Mesendoderm (in vitro differentiated cells): ENCODE results near the gene TBXAS1.

ENCODE experiments used
- DNase-seq: peaks from one replicate; pipeline ENCODE4 v3.0.0; 2013
- H2AK5ac ChIP-seq: 2 replicates; pipeline ENCODE4 v1.6.1; 2013; ENCODE audit warnings: low read length, inconsistent platforms
- H2BK120ac ChIP-seq: 2 replicates; pipeline ENCODE4 v1.6.1; 2013; ENCODE audit warnings: low read depth, mild to moderate bottlenecking, low read length, moderate library complexity, mixed read lengths
- H2BK15ac ChIP-seq: replicated peaks from 2 replicates; pipeline ENCODE4 v1.6.1; 2013; ENCODE audit warnings: low read depth, mild to moderate bottlenecking, moderate library complexity
- H2BK5ac ChIP-seq: 2 replicates; pipeline ENCODE4 v1.6.1; 2013; ENCODE audit warnings: low read length, inconsistent platforms
- H3K18ac ChIP-seq: 2 replicates; pipeline ENCODE4 v1.6.1; 2013; ENCODE audit warnings: mild to moderate bottlenecking, low read length, mixed read lengths
- H3K23ac ChIP-seq: one replicate; pipeline ENCODE4 v1.6.1; 2013; ENCODE audit warnings: low read length
- H3K27ac ChIP-seq: 2 replicates; pipeline ENCODE4 v1.5.1; 2013; ENCODE audit warnings: low read depth, mild to moderate bottlenecking, inconsistent platforms, low read length, moderate library complexity
- H3K27me3 ChIP-seq: 2 replicates; pipeline ENCODE4 v1.6.1; 2013; ENCODE audit warnings: low read length, control low read depth, mild to moderate bottlenecking, inconsistent platforms; ENCODE audit not compliant: insufficient read depth, poor library complexity
- H3K36me3 ChIP-seq: 2 replicates; pipeline ENCODE4 v1.6.1; 2013; ENCODE audit warnings: low read length, inconsistent platforms; ENCODE audit not compliant: control insufficient read depth, insufficient read depth
- H3K4ac ChIP-seq: one replicate; pipeline ENCODE4 v1.6.1; 2013; ENCODE audit warnings: low read depth, mild to moderate bottlenecking, low read length, moderate library complexity
- H3K4me1 ChIP-seq: 2 replicates; pipeline ENCODE4 v1.6.1; 2013; ENCODE audit warnings: low read depth, low read length, inconsistent platforms; ENCODE audit not compliant: control insufficient read depth
- H3K4me2 ChIP-seq: 2 replicates; pipeline ENCODE4 v1.6.1; 2013; ENCODE audit warnings: low read length
- H3K4me3 ChIP-seq: 2 replicates; pipeline ENCODE4 v1.5.1; 2013; ENCODE audit warnings: mild to moderate bottlenecking, low read length
- H3K56ac ChIP-seq: one replicate; pipeline ENCODE4 v1.6.1; 2013; ENCODE audit warnings: low read length
- H3K79me1 ChIP-seq: 2 replicates; pipeline ENCODE4 v1.6.1; 2013; ENCODE audit warnings: low read length, inconsistent platforms
- H3K79me2 ChIP-seq: 2 replicates; pipeline ENCODE4 v1.6.1; 2013; ENCODE audit warnings: mild to moderate bottlenecking, low read length; ENCODE audit not compliant: control insufficient read depth, insufficient read depth
- H3K9ac ChIP-seq: 2 replicates; pipeline ENCODE4 v1.6.1; 2013; ENCODE audit warnings: low read length, inconsistent platforms
- H4K5ac ChIP-seq: one replicate; pipeline ENCODE4 v1.6.1; 2013; ENCODE audit warnings: low read length
- H4K8ac ChIP-seq: one replicate; pipeline ENCODE4 v1.6.1; 2013; ENCODE audit warnings: low read depth, mild to moderate bottlenecking, control low read depth, low read length, moderate library complexity
- WGBS: extraction: QIAGEN DNeasy Blood & Tissue Kit; methylation state at CpG from one replicate; pipeline ENCODE4 v1.1.7; 2013; ENCODE audit warnings: low lambda C conversion rate, missing lambda C conversion rate; ENCODE audit not compliant: insufficient coverage; ENCODE audit errors: extremely low coverage; 5-methylcytosine and 5-hydroxymethylcytosine counted together

Gene TBXAS1

GRCh38 chr7:139984642-139985539 is 155.8 kb downstream of the TBXAS1 start:
- Histone ChIP-seq H3K4me1 (no peaks in the 10 kb centered on the region), H3K36me3 (no peaks in the 10 kb centered on the region), H4K8ac (no peak overlapping the region), H3K79me2 (no peaks in the 10 kb centered on the region), H3K9ac (no peak overlapping the region), H3K4me2 (no peak overlapping the region), H2BK120ac (no peak overlapping the region), H3K56ac (no peak overlapping the region), H2BK15ac (no peak overlapping the region), H3K27ac (no peak overlapping the region), H3K27me3 (no peaks in the 10 kb centered on the region), H4K5ac (no peak overlapping the region), H3K23ac (no peak overlapping the region), H3K4me3 (no peak overlapping the region), H2BK5ac (no peak overlapping the region), H3K79me1 (no peaks in the 10 kb centered on the region), H3K18ac (no peak overlapping the region), H3K4ac (no peak overlapping the region), H2AK5ac (no peak overlapping the region)
- peak; percentile 22 for DNase-seq
- WGBS, result no CpG with 5 or more reads among the region's 8 CpGs

GRCh38 chr7:139985811-139986210 is 156.7 kb downstream of the TBXAS1 start:
- no peak overlapping the region for H4K8ac ChIP-seq
- no peak overlapping the region for H3K9ac ChIP-seq
- no peaks in the 10 kb centered on the region for H3K79me1 ChIP-seq
- H2AK5ac ChIP-seq, result no peak overlapping the region
- H4K5ac ChIP-seq, result no peak overlapping the region
- no peak overlapping the region for H3K56ac ChIP-seq
- no peaks in the 10 kb centered on the region for H3K36me3 ChIP-seq
- H3K79me2 ChIP-seq, result no peaks in the 10 kb centered on the region
- no peak overlapping the region for H3K23ac ChIP-seq
- H3K4ac ChIP-seq, result no peak overlapping the region
- no CpG with 5 or more reads among the region's 10 CpGs for WGBS
- no peak overlapping the region for H3K4me2 ChIP-seq
- H3K27ac ChIP-seq, result no peak overlapping the region
- H3K4me3 ChIP-seq, result no peak overlapping the region
- no peak for DNase-seq
- H3K27me3 ChIP-seq, result no peaks in the 10 kb centered on the region
- H2BK120ac ChIP-seq, result no peak overlapping the region
- H2BK15ac ChIP-seq, result no peak overlapping the region
- no peaks in the 10 kb centered on the region for H3K4me1 ChIP-seq
- H3K18ac ChIP-seq, result no peak overlapping the region
- H2BK5ac ChIP-seq, result no peak overlapping the region

- H3K79me2 ChIP-seq, result no peaks in the 10 kb centered on the region
- no peak overlapping the region for H3K18ac ChIP-seq
- no peaks in the 10 kb centered on the region for H3K79me1 ChIP-seq
- H3K56ac ChIP-seq, result no peak overlapping the region
- H2BK5ac ChIP-seq, result no peak overlapping the region
- H3K36me3 ChIP-seq, result no peaks in the 10 kb centered on the region
- H2BK15ac ChIP-seq, result no peak overlapping the region
- H3K4me1 ChIP-seq, result no peaks in the 10 kb centered on the region
- no peak overlapping the region for H2BK120ac ChIP-seq
- no peak overlapping the region for H4K5ac ChIP-seq
- H3K9ac ChIP-seq, result no peak overlapping the region
- no peak overlapping the region for H3K4me3 ChIP-seq
- H3K27ac ChIP-seq, result no peak overlapping the region
- no peak overlapping the region for H3K4ac ChIP-seq
- no CpG with 5 or more reads among the region's 13 CpGs for WGBS
- H4K8ac ChIP-seq, result no peak overlapping the region
- no peaks in the 10 kb centered on the region for H3K27me3 ChIP-seq
- no peak for DNase-seq
- no peak overlapping the region for H3K23ac ChIP-seq
- H3K4me2 ChIP-seq, result no peak overlapping the region
- no peak overlapping the region for H2AK5ac ChIP-seq
These were observed 158.8 kb downstream of the TBXAS1 start for GRCh38 chr7:139987691-139988516.

GRCh38 chr7:139989366-139990141 is 160.5 kb downstream of the TBXAS1 start:
- Histone ChIP-seq H2AK5ac (no peak overlapping the region), H3K27me3 (no peaks in the 10 kb centered on the region), H4K5ac (no peak overlapping the region), H3K79me1 (no peaks in the 10 kb centered on the region), H3K4ac (no peak overlapping the region), H3K4me1 (no peaks in the 10 kb centered on the region), H2BK5ac (no peak overlapping the region), H3K4me2 (no peak overlapping the region), H4K8ac (no peak overlapping the region), H3K56ac (no peak overlapping the region), H3K18ac (no peak overlapping the region), H3K79me2 (no peaks in the 10 kb centered on the region), H3K9ac (no peak overlapping the region), H3K27ac (no peak overlapping the region), H3K36me3 (no peaks in the 10 kb centered on the region), H3K23ac (no peak overlapping the region), H2BK120ac (no peak overlapping the region), H2BK15ac (no peak overlapping the region), H3K4me3 (no peak overlapping the region)
- DNase-seq, result no peak
- no CpG with 5 or more reads among the region's 12 CpGs for WGBS

- no peak overlapping the region for H3K4me2 ChIP-seq
- no CpG with 5 or more reads among the region's 10 CpGs for WGBS
These were observed 161.1 kb downstream of the TBXAS1 start for GRCh38 chr7:139990142-139990535.

More at GRCh38 chr7:139990142-139990535, 161.1 kb downstream of the TBXAS1 start:
- Histone ChIP-seq H4K5ac (no peak overlapping the region), H2BK5ac (no peak overlapping the region), H4K8ac (no peak overlapping the region), H3K9ac (no peak overlapping the region), H3K56ac (no peak overlapping the region), H3K4ac (no peak overlapping the region), H3K27me3 (no peaks in the 10 kb centered on the region), H3K4me3 (no peak overlapping the region), H3K79me2 (no peaks in the 10 kb centered on the region), H3K18ac (no peak overlapping the region), H2BK15ac (no peak overlapping the region), H2AK5ac (no peak overlapping the region), H3K4me1 (no peaks in the 10 kb centered on the region), H3K79me1 (no peaks in the 10 kb centered on the region), H3K27ac (no peak overlapping the region), H3K23ac (no peak overlapping the region), H3K36me3 (no peaks in the 10 kb centered on the region), H2BK120ac (no peak overlapping the region)
- no peak for DNase-seq
